ENCODE results near the gene CDH23.

DNA sequence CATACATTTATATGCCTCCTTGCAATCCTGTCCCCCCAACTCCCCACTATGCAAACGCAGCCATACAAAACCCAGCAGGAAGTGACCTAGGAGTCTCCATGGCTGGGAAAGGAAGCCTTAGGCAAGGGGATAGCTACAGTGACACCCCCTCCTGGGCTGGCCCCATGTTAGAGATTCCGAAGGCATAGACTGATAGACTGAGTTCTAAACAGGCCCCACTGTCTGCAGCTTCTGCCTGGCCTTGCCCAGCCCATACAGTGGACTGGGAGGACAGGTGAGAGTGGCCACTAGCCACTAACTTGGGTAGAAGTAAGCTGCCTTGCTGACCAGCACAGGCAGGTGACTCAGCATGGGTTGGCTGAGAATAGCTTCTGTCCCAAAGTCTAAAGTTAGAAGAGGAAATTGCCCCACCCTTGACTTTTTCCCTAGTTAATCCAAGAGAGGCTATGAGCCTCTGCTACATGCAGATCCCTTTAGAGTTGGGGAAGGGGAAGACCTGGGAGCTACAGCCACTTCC lies 216.6 kb downstream of the CDH23 start:
- TF ChIP-seq CREM (CRISPR knock-in tag; IDR thresholded peaks at IDR 0.05) (no peak), SMAD3 (CRISPR knock-in tag; IDR thresholded peaks at IDR 0.05; ENCODE audit: borderline replicate concordance) (no peak), ELF4 (CRISPR knock-in tag; IDR thresholded peaks at IDR 0.05; ENCODE audit: low read depth) (no peak), NR3C1 (CRISPR knock-in tag; conservative IDR thresholded peaks at IDR 0.05; ENCODE audit: low read depth) (no peak)
- TF ChIP-seq, protein P1, sequence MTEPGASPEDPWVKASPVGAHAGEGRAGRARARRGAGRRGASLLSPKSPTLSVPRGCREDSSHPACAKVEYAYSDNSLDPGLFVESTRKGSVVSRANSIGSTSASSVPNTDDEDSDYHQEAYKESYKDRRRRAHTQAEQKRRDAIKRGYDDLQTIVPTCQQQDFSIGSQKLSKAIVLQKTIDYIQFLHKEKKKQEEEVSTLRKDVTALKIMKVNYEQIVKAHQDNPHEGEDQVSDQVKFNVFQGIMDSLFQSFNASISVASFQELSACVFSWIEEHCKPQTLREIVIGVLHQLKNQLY (CRISPR knock-in tag; IDR thresholded peaks at IDR 0.05) = no peak
- TF ChIP-seq, protein P2, sequence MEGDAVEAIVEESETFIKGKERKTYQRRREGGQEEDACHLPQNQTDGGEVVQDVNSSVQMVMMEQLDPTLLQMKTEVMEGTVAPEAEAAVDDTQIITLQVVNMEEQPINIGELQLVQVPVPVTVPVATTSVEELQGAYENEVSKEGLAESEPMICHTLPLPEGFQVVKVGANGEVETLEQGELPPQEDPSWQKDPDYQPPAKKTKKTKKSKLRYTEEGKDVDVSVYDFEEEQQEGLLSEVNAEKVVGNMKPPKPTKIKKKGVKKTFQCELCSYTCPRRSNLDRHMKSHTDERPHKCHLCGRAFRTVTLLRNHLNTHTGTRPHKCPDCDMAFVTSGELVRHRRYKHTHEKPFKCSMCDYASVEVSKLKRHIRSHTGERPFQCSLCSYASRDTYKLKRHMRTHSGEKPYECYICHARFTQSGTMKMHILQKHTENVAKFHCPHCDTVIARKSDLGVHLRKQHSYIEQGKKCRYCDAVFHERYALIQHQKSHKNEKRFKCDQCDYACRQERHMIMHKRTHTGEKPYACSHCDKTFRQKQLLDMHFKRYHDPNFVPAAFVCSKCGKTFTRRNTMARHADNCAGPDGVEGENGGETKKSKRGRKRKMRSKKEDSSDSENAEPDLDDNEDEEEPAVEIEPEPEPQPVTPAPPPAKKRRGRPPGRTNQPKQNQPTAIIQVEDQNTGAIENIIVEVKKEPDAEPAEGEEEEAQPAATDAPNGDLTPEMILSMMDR (IDR thresholded peaks at IDR 0.05) = no peak

All from WTC11 (cell line).